ENCODE results near the gene ACOX1. TPM values are rescaled to one million over a fixed set of nuclear protein-coding genes. Genes with fewer than 3 reads are reported as not detected.

The ACOX1 gene
- total and polyA plus RNA-seq, 2 of the 13 experiments (the other 11 are each of a cell fraction or from before 2014, with no cell fraction given) = 86.4 to 120 TPM

GRCh38 chr17:75904749-75905521 lies 74.0 kb downstream of the ACOX1 start, which contains the start of gene MRPL38 (continued):
- TF ChIP-seq CHD4 (IDR thresholded peaks at IDR 0.05; ENCODE audit: borderline replicate concordance, low read length) = no peak
- TF ChIP-seq POLR2G (IDR thresholded peaks at IDR 0.05; ENCODE audit: low read depth, low read length) = peak; percentile 87
- TF ChIP-seq RXRB (CRISPR knock-in tag; IDR thresholded peaks at IDR 0.05; ENCODE audit: borderline replicate concordance) = peak; percentile 92
- no peak for TF ChIP-seq SUZ12 (IDR thresholded peaks at IDR 0.05; ENCODE audit: low read depth, low read length)
- peak; percentile 77; the same call in 1 of the 2 replicates for TF ChIP-seq NFATC3 (CRISPR knock-in tag; IDR thresholded peaks at IDR 0.05)
- 0 out of 2 replicates have a peak, but pooled peaks have one; percentile 58 for TF ChIP-seq DPF2 (CRISPR knock-in tag; IDR thresholded peaks at IDR 0.05; ENCODE audit: borderline replicate concordance, low read depth)
- TF ChIP-seq ZSCAN12 (CRISPR knock-in tag; IDR thresholded peaks at IDR 0.05) = peak; percentile 70; the same call in 1 of the 2 replicates
- TF ChIP-seq ZNF770 (CRISPR knock-in tag; IDR thresholded peaks at IDR 0.05) = peak; percentile 94
- peak; percentile 62; the same call in 1 of the 2 replicates for TF ChIP-seq HNRNPL (IDR thresholded peaks at IDR 0.05; ENCODE audit: low read depth, low read length)
- TF ChIP-seq SALL1 (CRISPR knock-in tag; IDR thresholded peaks at IDR 0.05) = peak; percentile 98
- TF ChIP-seq, protein P1, sequence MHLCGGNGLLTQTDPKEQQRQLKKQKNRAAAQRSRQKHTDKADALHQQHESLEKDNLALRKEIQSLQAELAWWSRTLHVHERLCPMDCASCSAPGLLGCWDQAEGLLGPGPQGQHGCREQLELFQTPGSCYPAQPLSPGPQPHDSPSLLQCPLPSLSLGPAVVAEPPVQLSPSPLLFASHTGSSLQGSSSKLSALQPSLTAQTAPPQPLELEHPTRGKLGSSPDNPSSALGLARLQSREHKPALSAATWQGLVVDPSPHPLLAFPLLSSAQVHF (CRISPR knock-in tag; IDR thresholded peaks at IDR 0.05) = peak; percentile 90; the same call in 1 of the 2 replicates
- TF ChIP-seq RFXAP (CRISPR knock-in tag; IDR thresholded peaks at IDR 0.05; ENCODE audit: borderline replicate concordance) = peak; percentile 91; the same call in 1 of the 2 replicates
- TF ChIP-seq, protein P2, sequence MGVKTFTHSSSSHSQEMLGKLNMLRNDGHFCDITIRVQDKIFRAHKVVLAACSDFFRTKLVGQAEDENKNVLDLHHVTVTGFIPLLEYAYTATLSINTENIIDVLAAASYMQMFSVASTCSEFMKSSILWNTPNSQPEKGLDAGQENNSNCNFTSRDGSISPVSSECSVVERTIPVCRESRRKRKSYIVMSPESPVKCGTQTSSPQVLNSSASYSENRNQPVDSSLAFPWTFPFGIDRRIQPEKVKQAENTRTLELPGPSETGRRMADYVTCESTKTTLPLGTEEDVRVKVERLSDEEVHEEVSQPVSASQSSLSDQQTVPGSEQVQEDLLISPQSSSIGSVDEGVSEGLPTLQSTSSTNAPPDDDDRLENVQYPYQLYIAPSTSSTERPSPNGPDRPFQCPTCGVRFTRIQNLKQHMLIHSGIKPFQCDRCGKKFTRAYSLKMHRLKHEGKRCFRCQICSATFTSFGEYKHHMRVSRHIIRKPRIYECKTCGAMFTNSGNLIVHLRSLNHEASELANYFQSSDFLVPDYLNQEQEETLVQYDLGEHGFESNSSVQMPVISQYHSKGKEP (CRISPR knock-in tag; IDR thresholded peaks at IDR 0.05) = peak; percentile 82; the same call in 1 of the 2 replicates
- peak; percentile 91 for TF ChIP-seq GMEB1 (CRISPR knock-in tag; IDR thresholded peaks at IDR 0.05; ENCODE audit: borderline replicate concordance)
